Non-pigmented ciliary epithelial cell (primary cell): ENCODE measurements around the gene CACNA2D4.

Source experiments
- DNase-seq: peaks from one replicate; pipeline ENCODE4 v3.0.0-alpha.2; 2010; ENCODE audit warnings: low read depth

Gene CACNA2D4

DNA sequence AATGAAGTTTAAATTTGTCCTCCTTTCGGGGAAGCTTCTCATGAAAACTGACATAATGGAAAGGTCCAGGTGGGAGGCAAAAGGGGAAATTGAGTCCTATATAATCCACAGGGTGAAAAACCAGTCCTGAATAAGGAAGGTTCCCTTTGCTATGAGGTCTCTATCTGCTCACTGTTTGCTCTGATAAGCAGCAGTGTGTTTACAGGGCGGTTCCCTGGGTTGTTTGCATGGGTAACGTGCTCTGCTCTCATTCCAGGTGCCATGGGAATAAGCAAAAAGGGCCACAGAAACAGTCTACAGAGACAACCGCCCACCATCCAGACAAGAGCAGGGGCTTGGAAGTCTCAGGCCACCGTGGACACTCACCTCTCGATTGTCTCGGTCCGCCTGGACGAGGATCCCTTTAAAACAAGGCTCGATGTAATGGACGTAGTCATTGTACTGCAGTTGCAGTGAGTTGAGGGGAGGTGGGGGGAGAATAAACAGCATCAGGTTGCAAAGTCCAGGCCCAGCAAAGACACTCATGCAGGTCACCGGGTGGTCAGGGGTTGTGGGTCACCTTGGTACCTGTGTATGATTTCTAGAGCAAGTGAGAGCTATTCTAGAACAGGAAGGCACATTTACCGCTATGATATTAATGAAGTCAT lies 32.7 kb downstream of the CACNA2D4 start:
- no peak for DNase-seq

DNA sequence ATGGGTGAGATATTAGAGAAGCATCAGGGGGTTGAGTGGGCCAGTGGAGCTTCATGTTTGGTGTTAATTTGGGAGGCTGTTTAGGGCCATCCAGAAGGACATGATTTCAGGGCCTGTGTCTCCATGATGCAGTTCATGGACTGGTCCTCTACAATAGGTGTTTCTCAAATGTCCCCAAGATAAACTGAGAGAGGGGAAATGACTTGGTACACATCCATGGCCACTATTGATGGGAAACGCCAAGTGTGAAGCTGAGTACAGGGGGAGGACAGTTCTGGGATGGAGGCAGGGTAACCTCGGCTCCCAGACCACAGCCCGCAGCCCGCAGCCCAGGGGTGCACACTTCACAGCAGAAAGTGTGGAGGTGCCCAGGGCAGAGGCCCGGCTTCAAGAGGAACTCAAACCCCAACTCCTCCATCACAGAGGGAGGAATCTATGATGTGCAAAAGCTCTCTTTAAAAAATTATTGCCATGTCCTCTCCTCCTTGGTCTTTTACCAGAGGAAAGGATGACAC lies 33.3 kb downstream of the CACNA2D4 start:
- no peak for DNase-seq

DNA sequence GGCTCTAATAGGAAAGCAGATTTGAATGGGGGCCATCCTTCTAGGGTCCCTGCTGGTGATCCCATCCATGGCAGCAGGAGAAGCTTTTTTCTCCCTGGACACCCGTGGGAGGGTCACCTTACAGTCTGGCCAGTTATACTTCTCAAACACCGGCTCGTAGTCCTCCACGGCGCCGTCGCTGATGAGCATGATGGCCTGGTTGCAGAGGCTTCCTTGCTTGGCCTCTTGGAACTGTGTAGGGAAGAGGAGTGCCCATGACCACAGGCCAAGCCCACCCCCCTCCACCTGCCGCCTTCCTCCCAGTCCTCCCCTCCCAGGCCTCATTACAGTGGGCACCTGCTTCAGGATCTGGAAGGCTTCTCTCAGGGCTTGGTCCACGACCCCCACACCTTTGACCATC lies 33.8 kb downstream of the CACNA2D4 start:
- DNase-seq, result no peak

DNA sequence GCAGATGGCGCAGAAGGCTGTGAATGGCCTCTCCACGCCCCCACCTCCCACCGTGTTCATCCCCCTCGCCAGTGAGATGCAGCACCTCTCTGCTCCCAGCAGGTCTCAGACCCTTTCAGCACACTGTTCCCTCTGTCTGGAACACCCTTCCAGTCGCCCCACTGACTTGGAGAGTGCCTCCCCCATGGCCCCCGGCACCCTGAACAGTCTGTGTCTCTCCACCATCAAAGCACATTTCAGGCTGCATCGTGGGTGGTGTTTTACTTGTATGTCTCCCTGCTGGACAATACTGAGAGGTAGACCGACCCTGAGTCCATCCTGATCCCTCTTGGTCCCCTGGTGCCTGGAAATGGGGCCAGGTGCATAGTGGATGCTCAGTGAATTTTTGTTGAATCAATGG lies 34.9 kb downstream of the CACNA2D4 start:
- DNase-seq, result no peak

DNA sequence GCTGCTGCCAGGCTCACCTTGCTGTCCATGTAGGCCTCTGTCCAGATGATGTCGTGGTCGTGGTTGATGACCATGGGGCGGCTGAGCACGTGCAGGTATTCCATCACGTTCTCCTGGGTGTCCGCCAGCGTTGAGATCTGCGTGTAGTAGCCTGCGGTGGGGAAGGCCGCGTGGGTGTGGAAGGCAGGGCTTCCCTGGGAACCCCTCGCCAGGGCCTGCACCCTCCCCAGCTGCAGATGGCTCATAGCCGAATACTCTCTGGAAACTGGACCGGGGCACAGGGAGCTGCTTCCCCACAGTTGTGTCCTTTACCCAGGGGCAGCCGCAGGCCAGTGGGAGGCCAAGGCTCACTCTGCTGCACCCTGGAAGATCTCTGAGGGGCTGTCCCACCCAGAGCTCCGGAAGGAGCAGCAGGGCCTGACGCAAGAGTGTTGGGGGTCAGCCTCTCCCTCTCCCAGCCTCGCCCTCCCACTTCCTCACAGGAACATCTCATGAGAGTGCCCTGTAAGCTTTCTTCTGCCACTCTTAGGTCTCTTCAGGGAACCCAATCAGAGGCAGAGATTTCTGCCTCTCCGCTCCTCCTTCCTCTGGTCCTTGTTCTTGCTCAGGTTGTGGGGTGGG lies 35.5 kb downstream of the CACNA2D4 start:
- no peak for DNase-seq

DNA sequence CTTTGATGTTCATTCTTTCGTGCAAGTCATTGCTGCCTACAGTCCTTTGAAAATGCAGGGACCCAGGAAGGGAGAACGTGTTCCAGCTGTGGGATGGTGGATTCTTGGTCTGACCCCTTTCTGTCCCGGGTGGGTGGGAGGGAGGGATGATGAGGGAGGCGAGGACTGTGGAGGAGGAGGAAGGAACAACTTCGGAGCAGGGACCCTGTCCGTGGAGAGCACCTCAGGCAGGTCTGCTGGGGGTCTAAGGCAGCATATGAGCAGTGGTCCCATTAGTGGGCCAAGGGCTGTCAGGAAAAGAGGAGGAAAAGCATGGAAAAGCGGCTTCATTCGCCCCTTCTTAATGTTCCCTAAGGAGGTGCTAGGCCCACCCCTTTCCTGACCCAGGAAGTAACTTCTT lies 36.0 kb downstream of the CACNA2D4 start:
- DNase-seq, result no peak

DNA sequence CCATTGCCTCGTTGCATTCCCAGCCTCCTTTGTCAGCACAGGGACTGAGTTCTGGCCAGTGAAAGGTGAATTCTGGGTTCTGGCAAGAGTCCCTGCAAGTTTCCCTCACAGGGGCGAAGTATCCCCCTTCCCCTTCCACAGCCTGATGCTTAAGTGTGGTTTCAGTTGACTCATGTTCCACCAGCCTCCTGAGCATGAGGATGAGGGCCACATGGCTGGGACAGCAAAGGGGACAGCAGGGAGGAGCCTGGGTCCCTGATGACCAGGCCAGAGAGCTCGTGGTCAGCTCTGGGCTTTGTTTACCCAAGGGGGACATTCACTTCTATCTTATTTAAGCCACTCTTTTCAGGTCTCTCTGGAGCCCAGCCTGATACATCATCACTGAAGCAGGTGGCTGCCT lies 36.5 kb downstream of the CACNA2D4 start:
- DNase-seq, result no peak

DNA sequence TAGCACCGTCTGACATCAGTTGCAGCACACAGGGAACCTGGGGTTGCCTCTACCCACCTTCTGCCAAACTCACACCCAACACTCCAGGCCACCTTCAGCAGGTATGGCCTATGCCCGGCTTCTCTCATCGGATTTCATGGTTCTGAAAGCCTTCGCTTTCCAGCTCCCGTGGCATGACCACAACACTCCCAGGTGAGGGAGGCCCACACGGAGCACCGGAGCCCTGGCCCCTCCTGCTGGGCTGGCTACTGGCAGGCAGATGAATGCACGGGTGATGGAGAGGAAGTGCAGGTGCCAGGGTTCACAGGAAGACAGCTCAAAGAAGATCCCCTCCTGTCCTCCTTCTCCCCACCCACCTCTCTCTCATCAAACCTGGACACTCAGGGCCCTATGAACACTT lies 37.2 kb downstream of the CACNA2D4 start:
- no peak for DNase-seq

DNA sequence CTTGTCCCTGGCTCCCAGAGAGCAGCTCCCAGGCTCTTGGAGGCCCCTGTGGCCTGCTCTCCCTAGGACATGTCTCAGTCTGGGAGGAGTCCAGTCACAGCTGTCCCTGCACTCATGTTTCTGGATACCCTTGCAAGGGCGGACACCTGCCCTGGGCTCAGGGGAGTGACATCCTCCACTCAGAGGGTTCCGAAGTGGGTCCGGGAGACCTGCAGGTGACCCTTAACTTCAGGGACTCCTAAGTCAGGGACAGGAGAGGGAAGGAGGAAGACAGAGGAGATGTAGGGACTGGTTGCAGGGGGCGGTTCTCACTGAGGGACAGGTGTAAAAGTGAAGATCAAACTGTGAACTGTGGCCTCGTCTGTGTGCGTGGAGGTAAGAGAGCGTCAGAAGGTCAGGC lies 37.6 kb downstream of the CACNA2D4 start:
- no peak for DNase-seq

DNA sequence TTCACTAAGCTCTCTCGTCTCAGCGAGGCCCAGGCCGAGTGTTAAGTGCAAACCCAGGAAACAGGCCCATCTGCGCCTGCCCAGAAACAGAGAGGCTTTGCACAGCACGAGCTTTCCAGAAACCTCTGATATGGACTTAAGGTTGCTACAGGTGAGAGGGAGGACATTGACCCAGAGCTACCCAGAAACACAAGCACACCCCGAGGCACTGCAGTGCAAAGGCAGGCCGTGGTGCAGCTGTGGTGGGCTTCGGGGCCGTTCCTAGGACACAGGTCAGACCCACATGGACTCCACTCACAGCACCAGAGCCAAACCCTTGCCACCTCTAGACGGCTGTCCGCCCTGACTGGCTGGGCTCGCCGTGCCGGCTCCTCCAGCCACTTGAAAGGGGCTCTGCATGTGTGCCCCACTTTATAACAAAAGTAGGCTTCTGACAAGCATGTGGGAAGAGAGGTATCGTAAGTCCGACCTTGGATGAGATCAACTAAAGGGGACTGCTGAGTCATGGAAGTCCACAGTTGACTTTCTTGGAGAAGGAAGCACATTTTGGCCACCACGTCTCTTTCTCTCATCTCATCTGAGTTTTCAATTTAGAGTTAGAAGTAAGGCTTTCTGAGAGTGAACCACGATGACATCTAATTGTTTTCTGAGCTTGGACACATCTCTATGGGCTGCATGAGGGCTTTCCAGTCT lies 38.2 kb downstream of the CACNA2D4 start:
- no peak for DNase-seq

DNA sequence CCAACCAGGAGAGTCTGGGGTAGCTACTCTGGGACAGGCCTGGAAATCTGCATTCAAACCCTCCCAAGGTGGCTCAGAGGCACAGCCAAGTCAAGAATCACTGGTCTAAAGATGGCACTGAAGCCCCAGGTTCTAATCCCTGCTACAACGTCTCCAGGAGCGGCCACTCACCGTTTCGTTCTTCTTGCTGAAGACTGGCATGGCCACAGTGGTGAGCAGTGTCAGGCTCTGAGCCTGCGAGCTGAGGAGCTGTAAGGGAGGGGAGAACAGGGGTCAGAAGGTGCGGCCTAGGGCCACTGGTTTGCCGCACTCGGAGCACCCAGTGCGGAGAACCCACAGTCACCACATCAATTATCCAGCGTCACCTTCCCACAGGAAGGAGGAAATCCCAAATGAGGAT lies 38.8 kb downstream of the CACNA2D4 start:
- DNase-seq, result no peak

DNA sequence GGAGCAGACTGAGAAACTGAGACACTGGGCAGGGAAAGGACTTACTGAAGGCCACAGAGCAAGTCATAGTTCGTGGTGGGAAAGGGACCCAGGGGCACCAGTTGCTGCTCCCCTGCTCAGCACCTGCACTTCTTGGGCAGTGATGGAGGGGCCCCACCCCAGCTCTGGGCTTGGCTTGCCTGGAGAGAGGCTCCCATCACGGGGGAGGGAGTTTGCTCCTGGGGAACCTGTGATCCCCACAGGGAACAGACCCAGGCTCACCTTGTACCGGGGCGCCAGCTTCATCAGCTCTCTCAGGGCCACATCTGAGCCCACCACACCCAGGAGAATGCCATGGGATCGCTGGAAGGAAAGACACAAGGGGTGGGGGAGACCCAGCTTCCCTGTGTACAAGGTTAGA lies 39.8 kb downstream of the CACNA2D4 start:
- DNase-seq, result no peak

DNA sequence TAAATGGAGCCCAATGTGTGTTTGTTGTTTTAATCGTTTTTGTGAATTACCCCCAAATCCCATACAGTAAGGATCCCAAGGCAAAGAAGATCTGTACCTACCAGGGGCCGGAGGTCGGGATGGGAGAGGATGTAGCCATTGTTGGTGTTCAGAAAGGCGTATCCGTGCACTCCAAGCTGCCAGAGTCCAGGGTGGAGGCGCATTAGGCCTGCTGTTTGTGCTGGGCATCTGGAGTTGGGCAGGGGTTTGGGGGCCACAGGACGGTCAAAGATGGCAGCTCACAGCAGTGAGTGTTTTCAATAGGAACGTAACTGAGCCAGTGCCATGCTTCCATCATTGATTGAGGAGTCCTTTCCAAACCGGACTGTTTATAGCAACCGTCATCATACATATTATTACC lies 40.2 kb downstream of the CACNA2D4 start:
- no peak for DNase-seq

DNA sequence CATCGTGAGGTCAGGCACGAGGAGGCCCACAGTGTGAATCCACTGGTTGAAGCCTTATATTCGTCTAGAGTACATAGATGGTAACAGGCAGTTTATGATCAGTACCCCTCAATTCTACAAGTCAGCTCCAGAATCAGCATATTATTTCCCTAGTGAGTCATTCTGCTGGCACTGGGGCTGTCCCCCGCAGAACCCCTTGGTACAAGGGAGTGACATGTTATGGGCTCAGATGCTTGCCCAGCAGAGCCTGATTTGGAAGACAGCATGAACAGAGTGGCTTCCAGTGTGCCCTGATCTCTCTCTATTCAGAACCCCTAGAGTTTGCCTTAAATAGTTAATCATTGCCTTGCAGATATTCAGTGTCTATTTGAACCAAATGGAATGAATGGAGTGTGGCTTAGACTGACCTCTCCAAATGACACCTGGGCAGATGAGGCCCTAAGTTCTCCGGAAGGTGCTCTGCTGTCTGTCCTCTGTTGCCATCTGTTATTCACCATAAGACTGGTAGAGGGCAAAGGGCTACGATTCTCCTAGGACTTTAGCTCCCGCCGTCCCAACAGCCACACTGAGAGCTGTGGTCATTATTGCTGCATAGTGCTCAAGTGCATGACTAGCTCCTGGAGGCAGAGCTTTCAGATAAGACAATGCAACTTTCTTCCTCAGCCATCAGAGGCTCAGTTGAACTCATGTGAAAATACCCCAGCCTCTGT lies 41.1 kb downstream of the CACNA2D4 start:
- DNase-seq, result no peak

DNA sequence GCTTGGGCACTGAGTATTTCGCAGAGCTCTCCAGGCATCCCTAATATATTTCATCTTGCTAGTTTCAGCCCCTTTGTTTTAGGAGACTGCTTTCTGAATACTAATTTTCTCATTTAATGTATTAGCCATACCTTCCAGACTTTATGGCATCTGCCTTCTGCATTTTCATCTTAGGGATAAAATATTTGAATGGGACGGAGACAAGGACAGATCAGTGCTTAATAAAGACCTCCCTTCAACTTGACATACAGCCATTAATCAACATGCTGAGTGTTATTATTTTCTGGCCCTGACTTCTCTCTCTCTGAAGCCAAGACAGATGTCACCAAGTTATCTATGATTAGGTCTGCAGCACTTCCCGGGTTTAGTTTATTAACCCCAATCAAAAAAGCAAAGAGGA lies 42.4 kb downstream of the CACNA2D4 start:
- no peak for DNase-seq

DNA sequence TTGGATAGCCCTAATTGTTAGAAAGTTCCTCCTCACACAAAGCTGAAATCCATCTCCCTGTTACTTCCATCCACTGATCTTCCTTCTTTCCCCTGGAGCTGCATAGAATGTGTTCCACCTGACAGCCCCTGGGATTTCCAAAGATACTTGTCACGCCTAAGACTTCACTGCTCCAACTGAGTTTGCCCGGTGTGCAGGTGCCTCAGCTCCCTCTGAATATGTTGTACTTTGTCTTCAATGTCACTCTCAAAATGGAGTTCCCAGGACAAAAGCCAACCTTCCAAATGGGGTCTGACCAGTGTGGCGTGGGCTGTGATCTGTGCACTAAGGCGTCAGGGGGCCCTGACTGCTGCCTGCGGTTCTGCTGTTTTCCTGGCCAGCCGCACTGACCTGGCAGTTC lies 42.8 kb downstream of the CACNA2D4 start:
- DNase-seq, result no peak

DNA sequence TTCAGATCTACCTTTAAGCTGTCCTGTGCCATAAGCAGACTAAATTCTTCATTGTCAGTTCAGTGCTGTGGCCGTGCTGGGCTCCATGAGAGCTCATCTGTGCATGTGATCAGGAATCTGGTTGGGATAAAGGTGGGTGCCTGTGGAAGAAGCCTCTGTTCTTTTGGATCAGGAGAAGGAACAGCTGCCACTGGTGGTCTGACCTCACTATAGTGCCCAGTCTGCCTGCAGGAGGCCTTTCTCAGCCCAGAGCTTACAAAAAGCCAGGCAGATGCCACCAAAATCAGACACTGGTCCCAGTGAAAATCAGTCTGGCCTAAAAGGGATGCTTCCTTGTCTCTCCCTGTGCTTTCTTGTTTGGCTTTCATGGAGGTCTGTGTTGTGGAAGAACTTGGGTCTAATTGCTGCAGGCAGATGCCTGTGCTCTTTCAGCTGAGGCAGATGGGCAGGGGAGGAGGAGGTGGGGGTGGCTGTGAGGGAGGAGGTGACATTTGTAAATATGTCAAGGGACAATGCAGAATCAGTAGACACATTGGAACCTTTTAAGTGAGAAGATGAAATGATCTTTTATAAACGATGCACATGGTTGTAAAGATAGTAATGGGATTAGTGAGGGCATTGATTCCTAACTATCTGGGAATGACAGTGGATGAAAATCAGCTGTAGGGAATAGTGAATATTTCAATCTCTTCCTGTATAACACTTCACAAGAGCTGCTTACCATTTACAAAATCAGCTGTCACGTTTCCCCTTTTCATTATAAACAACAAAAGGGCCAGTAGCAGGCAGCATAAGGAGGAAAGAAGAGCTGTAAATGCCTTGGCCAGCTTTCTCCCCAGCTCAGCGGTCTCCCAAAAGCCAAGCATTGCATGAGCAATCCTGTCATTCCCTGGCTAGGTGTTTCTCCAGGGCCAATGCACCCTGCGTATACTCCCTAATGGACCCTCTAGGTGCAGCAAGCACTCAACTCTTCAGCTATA lies 44.6 kb downstream of the CACNA2D4 start:
- DNase-seq, result no peak

DNA sequence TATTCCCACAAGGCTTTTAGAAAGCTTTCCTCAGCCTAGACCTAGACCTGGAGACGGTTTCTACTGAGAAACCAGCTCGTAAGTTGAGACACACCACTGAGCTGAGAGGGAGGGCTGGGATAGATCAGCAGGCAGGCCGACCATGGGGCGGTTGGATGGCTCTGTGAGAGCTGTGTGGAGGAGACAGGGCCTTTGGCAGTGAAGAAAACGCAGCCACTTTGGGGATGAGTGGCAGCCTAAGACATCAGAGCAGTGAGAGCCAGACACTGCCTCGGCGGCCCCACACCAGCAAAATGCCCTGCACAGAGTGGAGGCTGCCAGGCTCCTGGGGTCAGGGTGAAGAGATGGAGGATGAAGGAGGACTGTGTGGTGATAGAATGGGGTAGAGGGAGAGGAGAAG lies 46.0 kb downstream of the CACNA2D4 start:
- no peak for DNase-seq

DNA sequence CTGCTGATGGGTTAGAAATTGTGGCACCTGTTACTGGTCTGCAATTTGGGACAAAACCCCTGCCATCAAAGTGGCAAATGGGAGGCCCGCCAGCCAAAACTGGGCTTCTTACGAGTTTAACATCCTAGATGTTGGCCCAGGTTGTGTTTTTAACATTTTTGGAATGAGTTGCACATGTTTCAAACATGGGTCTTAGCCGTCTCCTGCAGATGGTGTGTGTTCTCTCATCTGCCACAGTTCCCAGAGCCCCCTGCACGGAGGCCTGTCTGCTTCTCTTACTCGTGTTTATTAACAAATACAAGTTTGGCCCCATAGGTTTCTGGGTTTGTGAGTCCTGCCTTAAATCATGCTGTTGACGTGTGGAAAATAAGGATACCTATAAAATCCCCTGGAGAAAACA lies 46.5 kb downstream of the CACNA2D4 start:
- no peak for DNase-seq

DNA sequence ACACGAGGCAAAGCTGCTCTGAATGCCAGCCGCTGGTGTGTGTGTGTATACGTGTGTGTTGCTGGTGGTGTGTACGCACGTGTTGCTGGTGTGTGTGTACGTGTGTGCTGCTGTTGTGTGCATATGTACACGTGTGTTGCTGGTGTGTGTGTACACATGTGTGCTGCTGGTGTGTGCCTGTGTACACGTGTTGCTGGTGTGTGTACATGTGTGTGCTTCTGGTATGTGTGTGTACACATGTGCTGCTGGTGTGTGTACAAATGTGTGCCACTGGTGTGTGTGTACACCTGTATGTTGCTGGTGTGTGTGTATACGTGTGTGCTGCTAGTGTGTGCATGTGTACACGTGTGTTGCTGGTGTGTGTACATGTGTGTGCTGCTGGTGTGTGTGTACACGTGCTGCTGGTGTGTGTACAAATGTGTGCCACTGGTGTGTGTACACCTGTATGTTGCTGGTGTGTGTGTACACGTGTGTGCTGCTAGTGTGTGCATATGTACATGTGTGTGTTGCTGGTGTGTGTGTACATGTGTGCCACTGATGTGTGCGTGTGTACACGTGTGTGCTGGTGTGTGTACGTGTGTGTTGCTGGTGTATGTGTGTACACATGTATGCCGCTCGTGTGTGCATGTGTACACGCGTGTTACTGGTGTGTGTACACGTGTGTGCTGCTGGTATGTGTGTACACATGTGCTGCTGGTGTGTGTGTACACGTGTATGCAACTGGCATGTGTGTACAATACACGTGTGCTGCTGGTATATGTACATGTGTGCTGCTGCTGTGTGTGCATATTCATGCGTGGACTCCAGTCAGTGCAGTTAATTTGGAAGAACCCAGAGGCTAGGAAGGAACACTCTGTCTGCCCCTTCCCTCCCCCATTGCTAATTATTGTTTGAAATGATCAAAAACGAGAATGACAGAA lies 47.2 kb downstream of the CACNA2D4 start:
- DNase-seq, result no peak

DNA sequence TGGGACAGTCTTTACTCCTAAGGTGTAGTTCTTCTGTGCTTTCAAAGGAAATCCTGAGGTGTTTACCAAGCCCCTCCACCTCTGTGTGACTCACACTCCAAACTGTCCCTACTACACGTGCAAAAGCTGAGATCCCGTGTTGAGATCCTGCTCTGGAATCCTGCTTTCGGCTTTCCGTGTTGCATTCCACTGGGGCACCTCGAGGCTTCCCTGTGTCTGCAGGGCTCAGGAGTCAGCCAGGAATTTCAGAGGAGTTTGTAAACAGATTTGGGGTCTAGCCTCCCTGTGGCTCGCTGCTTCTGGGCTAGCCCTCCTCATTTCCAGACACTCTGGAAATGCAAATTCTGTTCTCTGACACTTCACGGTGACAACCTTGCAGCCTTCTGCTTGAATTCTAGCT lies 48.4 kb downstream of the CACNA2D4 start:
- DNase-seq, result no peak
